Tibial nerve (tissue), 3 donors: ENCODE results near the gene SLC24A3.

Source experiments
- POLR2A ChIP-seq, 2 donors: fragments of 450-650 bp; IDR thresholded peaks; one replicate each; pipeline ENCODE4 v1.6.1; 2017; ENCODE audit warnings: antibody characterized with exemption in 2 of 2, mild to moderate bottlenecking in 2 of 2, moderate library complexity in 2 of 2
- TF ChIP-seq, protein P1 (sequence below), 5 experiments: fragments of 200-600 bp in 3 of 5; fragments of 450-650 bp in 2 of 5; sonication (generic) in 3 of 5; IDR thresholded peaks; one replicate each; pipeline ENCODE4 v1.5.1; 2016 to 2019; ENCODE audit warnings: antibody characterized with exemption in 5 of 5, mild to moderate bottlenecking in 3 of 5, moderate library complexity in 2 of 5

DNA sequence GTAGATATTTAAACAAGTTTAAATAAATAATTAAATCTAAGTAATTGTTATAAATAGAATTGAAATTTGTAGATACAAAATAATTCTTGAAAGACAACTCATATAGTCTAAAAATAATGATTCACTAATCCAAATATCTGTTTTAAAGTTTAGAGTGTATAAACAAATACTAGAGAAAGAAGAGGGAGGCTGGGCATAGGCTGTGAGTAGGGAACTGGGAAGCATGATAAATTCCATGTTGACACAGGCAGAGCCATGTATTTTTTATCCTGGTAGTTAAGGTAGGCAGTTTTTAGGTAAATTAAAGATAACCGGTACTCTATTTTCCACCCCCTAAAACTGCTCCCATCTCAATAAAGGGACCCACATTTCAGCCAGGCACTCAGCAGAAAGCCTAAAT is 534.0 kb downstream of the SLC24A3 start:
- no peak for TF ChIP-seq POLR2A (IDR thresholded peaks at IDR 0.05)
- TF ChIP-seq, protein P1, sequence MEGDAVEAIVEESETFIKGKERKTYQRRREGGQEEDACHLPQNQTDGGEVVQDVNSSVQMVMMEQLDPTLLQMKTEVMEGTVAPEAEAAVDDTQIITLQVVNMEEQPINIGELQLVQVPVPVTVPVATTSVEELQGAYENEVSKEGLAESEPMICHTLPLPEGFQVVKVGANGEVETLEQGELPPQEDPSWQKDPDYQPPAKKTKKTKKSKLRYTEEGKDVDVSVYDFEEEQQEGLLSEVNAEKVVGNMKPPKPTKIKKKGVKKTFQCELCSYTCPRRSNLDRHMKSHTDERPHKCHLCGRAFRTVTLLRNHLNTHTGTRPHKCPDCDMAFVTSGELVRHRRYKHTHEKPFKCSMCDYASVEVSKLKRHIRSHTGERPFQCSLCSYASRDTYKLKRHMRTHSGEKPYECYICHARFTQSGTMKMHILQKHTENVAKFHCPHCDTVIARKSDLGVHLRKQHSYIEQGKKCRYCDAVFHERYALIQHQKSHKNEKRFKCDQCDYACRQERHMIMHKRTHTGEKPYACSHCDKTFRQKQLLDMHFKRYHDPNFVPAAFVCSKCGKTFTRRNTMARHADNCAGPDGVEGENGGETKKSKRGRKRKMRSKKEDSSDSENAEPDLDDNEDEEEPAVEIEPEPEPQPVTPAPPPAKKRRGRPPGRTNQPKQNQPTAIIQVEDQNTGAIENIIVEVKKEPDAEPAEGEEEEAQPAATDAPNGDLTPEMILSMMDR (IDR thresholded peaks at IDR 0.05) = no peak
